Upper lobe of right lung (tissue), 1 donor: ENCODE measurements around the gene ARHGAP40. TPM values are rescaled to one million over a fixed set of nuclear protein-coding genes. Genes with fewer than 3 reads are reported as not detected.
A peak's percentile ranks its signal among the peaks of the same experiment; 100 is the strongest.

Experiments
- ATAC-seq: fragments of 200-7000 bp; cut with Tn5 transposase; one replicate; pipeline ENCODE4 v1.9.1; 2020; ENCODE audit warnings: mild to moderate bottlenecking, moderate library complexity
- DNase-seq: peaks from one replicate; pipeline ENCODE4 v3.0.0-alpha.2; 2020
- H3K27ac ChIP-seq: fragments of 200-600 bp; one replicate; pipeline ENCODE4 v1.8.0; 2022
- H3K27me3 ChIP-seq: fragments of 200-600 bp; one replicate; pipeline ENCODE4 v1.8.0; 2022; ENCODE audit warnings: mild to moderate bottlenecking
- H3K36me3 ChIP-seq: fragments of 200-600 bp; one replicate; pipeline ENCODE4 v1.8.0; 2022
- H3K4me1 ChIP-seq: fragments of 200-600 bp; one replicate; pipeline ENCODE4 v1.8.0; 2022
- H3K4me3 ChIP-seq: fragments of 200-600 bp; one replicate; pipeline ENCODE4 v1.8.0; 2022; ENCODE audit warnings: mild to moderate bottlenecking
- H3K9me3 ChIP-seq: fragments of 200-600 bp; one replicate; pipeline ENCODE4 v1.8.0; 2022
- intact Hi-C: fragments of 100-400 bp; cut with DNase I; formaldehyde crosslinking; loops from one replicate; pipeline ENCODE4 v1.11.0; 2022
- total RNA-seq: library from RNA; stranded (reverse); fragmentation: NEBNext Ultra II Directional; extraction: Animal tissue kit (Norgen Biotek cat#: 25700); gene quantifications from one replicate; pipeline ENCODE4 v1.2.1, GENCODE V29; 2021
- TF ChIP-seq, protein P1 (sequence below): fragments of 200-600 bp; IDR thresholded peaks from one replicate; pipeline ENCODE4 v1.8.0; 2022; ENCODE audit warnings: antibody characterized with exemption
- donor health status: DM: no; HTN: yes; CAD: no; lungs with severe emphysema.

ARHGAP40 gene
- total RNA-seq, 1 donor from 2014 or later = 0.72 TPM

GRCh38 chr20:38673261-38673660, 71.7 kb downstream of the ARHGAP40 start:
- no peaks in the 10 kb centered on the region for H3K9me3 ChIP-seq
- peaks cover 10% of the 10 kb centered on the region for H3K4me1 ChIP-seq
- no peak overlapping the region for H3K27ac ChIP-seq
- no peak for ATAC-seq
- intact Hi-C loops = no loop called here
- DNase-seq = no peak
- H3K4me3 ChIP-seq = no peak overlapping the region
- TF ChIP-seq, protein P1, sequence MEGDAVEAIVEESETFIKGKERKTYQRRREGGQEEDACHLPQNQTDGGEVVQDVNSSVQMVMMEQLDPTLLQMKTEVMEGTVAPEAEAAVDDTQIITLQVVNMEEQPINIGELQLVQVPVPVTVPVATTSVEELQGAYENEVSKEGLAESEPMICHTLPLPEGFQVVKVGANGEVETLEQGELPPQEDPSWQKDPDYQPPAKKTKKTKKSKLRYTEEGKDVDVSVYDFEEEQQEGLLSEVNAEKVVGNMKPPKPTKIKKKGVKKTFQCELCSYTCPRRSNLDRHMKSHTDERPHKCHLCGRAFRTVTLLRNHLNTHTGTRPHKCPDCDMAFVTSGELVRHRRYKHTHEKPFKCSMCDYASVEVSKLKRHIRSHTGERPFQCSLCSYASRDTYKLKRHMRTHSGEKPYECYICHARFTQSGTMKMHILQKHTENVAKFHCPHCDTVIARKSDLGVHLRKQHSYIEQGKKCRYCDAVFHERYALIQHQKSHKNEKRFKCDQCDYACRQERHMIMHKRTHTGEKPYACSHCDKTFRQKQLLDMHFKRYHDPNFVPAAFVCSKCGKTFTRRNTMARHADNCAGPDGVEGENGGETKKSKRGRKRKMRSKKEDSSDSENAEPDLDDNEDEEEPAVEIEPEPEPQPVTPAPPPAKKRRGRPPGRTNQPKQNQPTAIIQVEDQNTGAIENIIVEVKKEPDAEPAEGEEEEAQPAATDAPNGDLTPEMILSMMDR = no peak
- H3K36me3 ChIP-seq = no peaks in the 10 kb centered on the region
- peaks cover 63% of the 10 kb centered on the region for H3K27me3 ChIP-seq

GRCh38 chr20:38673725-38674091, 72.1 kb downstream of the ARHGAP40 start:
- no peak for DNase-seq
- H3K4me3 ChIP-seq = peak overlapping the region; percentile 40
- no peaks in the 10 kb centered on the region for H3K9me3 ChIP-seq
- TF ChIP-seq, protein P1 = no peak
- ATAC-seq = no peak
- intact Hi-C loops = no loop called here
- H3K27ac ChIP-seq = no peak overlapping the region
- H3K4me1 ChIP-seq = peaks cover 10% of the 10 kb centered on the region
- peaks cover 59% of the 10 kb centered on the region for H3K27me3 ChIP-seq
- no peaks in the 10 kb centered on the region for H3K36me3 ChIP-seq

DNA sequence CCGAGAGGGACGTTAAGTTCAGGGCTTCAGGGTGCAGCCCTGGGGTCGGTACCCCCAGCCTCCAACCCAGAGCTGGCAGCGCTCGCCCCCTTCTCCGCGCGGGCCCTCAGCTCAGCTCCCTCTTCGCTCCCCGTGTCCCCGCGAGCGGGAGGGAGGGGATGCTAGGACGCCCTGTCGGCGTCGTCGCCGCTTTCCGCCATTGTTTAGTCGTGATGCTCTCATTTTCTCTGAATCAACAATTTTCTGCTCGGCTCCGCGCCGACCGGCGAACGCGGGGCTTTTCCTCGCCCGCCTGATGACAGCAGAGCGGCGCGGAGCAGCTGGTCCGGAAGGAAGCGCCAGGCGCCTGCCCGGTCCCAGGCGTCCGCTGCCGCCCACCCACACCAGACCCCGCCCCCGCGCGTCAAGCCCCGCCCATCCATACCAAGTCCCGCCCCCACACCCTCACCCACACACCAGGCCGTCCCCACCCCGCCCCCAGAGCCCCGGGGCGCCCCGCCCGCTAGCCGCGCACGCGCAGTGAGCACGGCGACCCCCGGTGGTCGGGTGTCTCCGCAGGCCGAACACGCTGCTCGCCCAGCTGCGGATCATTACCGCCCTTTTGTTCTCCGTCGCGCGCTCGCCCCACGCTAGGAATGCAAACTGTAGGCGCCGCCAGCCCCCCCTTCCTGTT, 72.6 kb downstream of the ARHGAP40 start:
- DNase-seq (peak; percentile 69), ATAC-seq (peak; percentile 80)
- H3K36me3 ChIP-seq = no peaks in the 10 kb centered on the region
- peaks cover 10% of the 10 kb centered on the region for H3K4me1 ChIP-seq
- H3K4me3 ChIP-seq = peak overlapping the region; percentile 40
- no peaks in the 10 kb centered on the region for H3K9me3 ChIP-seq
- intact Hi-C loops = no loop called here
- TF ChIP-seq, protein P1 = no peak
- no peak overlapping the region for H3K27ac ChIP-seq
- peaks cover 57% of the 10 kb centered on the region for H3K27me3 ChIP-seq

GRCh38 chr20:38674765-38675133, 73.1 kb downstream of the ARHGAP40 start:
- Histone ChIP-seq H3K9me3 (no peaks in the 10 kb centered on the region), H3K36me3 (no peaks in the 10 kb centered on the region), H3K27ac (no peak overlapping the region), H3K4me1 (peaks cover 10% of the 10 kb centered on the region), H3K27me3 (peaks cover 53% of the 10 kb centered on the region), H3K4me3 (no peak overlapping the region)
- ATAC-seq = no peak
- no peak for DNase-seq
- TF ChIP-seq, protein P1 = no peak
- intact Hi-C loops = no loop called here

GRCh38 chr20:38676576-38676975, 75.0 kb downstream of the ARHGAP40 start:
- DNase-seq (no peak), ATAC-seq (no peak)
- Histone ChIP-seq H3K4me3 (no peak overlapping the region), H3K27ac (no peak overlapping the region), H3K9me3 (no peaks in the 10 kb centered on the region), H3K36me3 (no peaks in the 10 kb centered on the region), H3K4me1 (peaks cover 10% of the 10 kb centered on the region), H3K27me3 (peaks cover 43% of the 10 kb centered on the region)
- intact Hi-C loops = no loop called here
- TF ChIP-seq, protein P1 = no peak
